ENCODE data around the gene PODNL1.

GRCh38 chr19:13978351-13979243 lies 40.4 kb upstream of the PODNL1 start:
- TF ChIP-seq ZNF132 (tag by site-specific recombination; IDR thresholded peaks at IDR 0.05; ENCODE audit: borderline replicate concordance) (no peak), KLF10 (tag by site-specific recombination; IDR thresholded peaks at IDR 0.05) (no peak), ZNF645 (tag by site-specific recombination; IDR thresholded peaks at IDR 0.05) (no peak), ATF2 (tag by site-specific recombination; IDR thresholded peaks at IDR 0.05; ENCODE audit: low read depth) (no peak), CTCF (tag by site-specific recombination; IDR thresholded peaks at IDR 0.05) (no peak), KLF8 (tag by site-specific recombination; IDR thresholded peaks at IDR 0.05) (peak; percentile 43; the same call in 1 of the 2 replicates), SP2 (tag by site-specific recombination; IDR thresholded peaks at IDR 0.05) (peak; percentile 24; the same call in 1 of the 2 replicates), ZNF48 (tag by site-specific recombination; IDR thresholded peaks at IDR 0.05) (no peak), ZNF560 (tag by site-specific recombination; IDR thresholded peaks at IDR 0.05; ENCODE audit: borderline replicate concordance) (no peak), ZNF221 (tag by site-specific recombination; IDR thresholded peaks at IDR 0.05; ENCODE audit: borderline replicate concordance) (no peak), ZBTB20 (tag by site-specific recombination; IDR thresholded peaks at IDR 0.05) (no peak), ZFHX2 (tag by site-specific recombination; conservative IDR thresholded peaks at IDR 0.05) (no peak), ZNF19 (tag by site-specific recombination; IDR thresholded peaks at IDR 0.05; ENCODE audit: low read depth) (no peak), YY1 (tag by site-specific recombination; IDR thresholded peaks at IDR 0.05) (no peak)

All from HEK293 (cell line).